ENCODE results near the gene GJB2.

The GJB2 gene

GRCh38 chr13:20137875-20138274, 54.9 kb downstream of the GJB2 start:
- DNase-seq, result no peak

All from HCEC 1CT (cell line).